Aorta (tissue), 5 donors: ENCODE results near the gene DAD1. TPM values are rescaled to one million over a fixed set of nuclear protein-coding genes. Genes with fewer than 3 reads are reported as not detected.

Source experiments
- ATAC-seq: fragments of 200-7000 bp; cut with Tn5 transposase; one replicate; pipeline ENCODE4 v1.9.1; 2022; ENCODE audit warnings: moderate library complexity; ENCODE audit not compliant: low FRiP score
- DNase-seq, 2 donors: peaks; one replicate each; pipeline ENCODE4 v3.0.0-alpha.2; 2020
- H3K27ac ChIP-seq, 2 donors: one replicate each; pipeline ENCODE4 v1.5.1; 2013; ENCODE audit warnings: low read length in 2 of 2, mild to moderate bottlenecking in 2 of 2, moderate library complexity in 2 of 2, control low read depth in 1 of 2, inconsistent platforms in 1 of 2, low read depth in 1 of 2
- H3K27me3 ChIP-seq, 2 donors: one replicate each; pipeline ENCODE4 v1.6.1; 2013; ENCODE audit warnings: control low read depth in 1 of 2, low read length in 1 of 2, mild to moderate bottlenecking in 1 of 2, moderate library complexity in 1 of 2; ENCODE audit not compliant: insufficient read depth in 2 of 2, control insufficient read depth in 1 of 2
- H3K36me3 ChIP-seq, 2 donors: one replicate each; pipeline ENCODE4 v1.6.1; 2013; ENCODE audit warnings: control low read depth in 1 of 2, low read length in 1 of 2, mild to moderate bottlenecking in 1 of 2; ENCODE audit not compliant: insufficient read depth in 2 of 2, control insufficient read depth in 1 of 2
- H3K4me1 ChIP-seq, 2 donors: one replicate each; pipeline ENCODE4 v1.6.1; 2013; ENCODE audit warnings: low read length in 2 of 2, control low read depth in 1 of 2, mild to moderate bottlenecking in 1 of 2, moderate library complexity in 1 of 2; ENCODE audit not compliant: insufficient read depth in 2 of 2, control insufficient read depth in 1 of 2
- H3K4me3 ChIP-seq, 2 donors: one replicate each; pipeline ENCODE4 v1.5.1; 2013; ENCODE audit warnings: low read length in 2 of 2, control low read depth in 1 of 2, mild to moderate bottlenecking in 1 of 2
- H3K9me3 ChIP-seq: one replicate; pipeline ENCODE4 v1.6.1; 2013; ENCODE audit warnings: mild to moderate bottlenecking, low read length; ENCODE audit not compliant: control insufficient read depth
- WGBS, 2 donors: extraction: QIAGEN DNeasy Blood & Tissue Kit; methylation state at CpG; one replicate each; pipeline ENCODE4 v1.1.7; 2013; 5-methylcytosine and 5-hydroxymethylcytosine counted together
- intact Hi-C, 2 donors: fragments of 100-400 bp; cut with DNase I; formaldehyde crosslinking; loops; one replicate each; pipeline versions ENCODE4 v1.14.2 to v1.15.0; 2022
- polyA plus RNA-seq, 2 donors: library from polyadenylated mRNA; stranded (reverse); fragments of 200-250 nt; gene quantifications; one replicate each; pipeline ENCODE4 v1.2.3, GENCODE V29; 2013
- total RNA-seq, 2 donors: library from RNA; stranded (reverse); fragmentation: NEBNext Ultra II Directional; extraction: Animal tissue kit (Norgen Biotek cat#: 25700); gene quantifications; one replicate each; pipeline ENCODE4 v1.2.1, GENCODE V29; 2021
- donor health status: healthy with polysubstance abuse.
- donor health status: Bipolar disorder and iron deficiency.
- donor health status: DM: no; HTN: no; CAD: no.
- donor health status: DM: no; HTN: no; CAD: no.
- donor health status: DM: yes; HTN: yes; CAD: no.

Gene DAD1
- total and polyA plus RNA-seq, 4 donors: 143 to 309 (median 195) TPM

DNA sequence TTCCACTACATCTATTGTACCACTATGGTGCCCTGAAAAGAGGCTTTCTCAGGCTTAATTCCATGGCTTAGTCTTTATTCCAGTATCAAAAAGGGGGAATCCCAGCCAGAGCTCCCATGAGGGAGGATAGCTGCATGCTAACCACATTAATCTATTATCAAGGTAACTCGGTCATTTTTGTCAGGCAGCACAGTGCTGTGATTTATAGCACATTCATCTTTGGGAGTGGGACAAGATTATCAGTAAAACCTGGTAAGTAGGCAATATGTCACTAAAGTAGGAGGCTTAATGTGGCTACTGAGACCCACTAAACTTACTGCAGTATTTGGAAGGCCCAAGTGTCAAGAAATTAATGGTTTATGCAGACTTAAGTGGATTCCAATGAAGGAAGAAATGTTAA, 58.9 kb downstream of the DAD1 start:
- no peak overlapping the region for H3K27ac ChIP-seq
- H3K4me1 ChIP-seq: peaks cover 0 to 6% of the 10 kb centered on the region in 2 donors
- WGBS, 2 donors: 87 to 92% methylated on average over 1 of the region's 1 CpG
- DNase-seq (no peak), ATAC-seq (no peak)
- H3K36me3 ChIP-seq: no peaks in the 10 kb centered on the region
- H3K4me3 ChIP-seq: no peak overlapping the region
- H3K9me3 ChIP-seq: no peaks in the 10 kb centered on the region
- intact Hi-C loops: loop anchor here in 1 of 2 donors (5.0 kb wide), 1 partner anchor 218 kb away; no protein-coding TSS in a partner anchor
- no peaks in the 10 kb centered on the region for H3K27me3 ChIP-seq

- H3K27ac ChIP-seq: no peak overlapping the region
- ATAC-seq (no peak), DNase-seq (no peak)
- intact Hi-C loops: no loop called here
- no peaks in the 10 kb centered on the region for H3K36me3 ChIP-seq
- no peaks in the 10 kb centered on the region for H3K27me3 ChIP-seq
- no peak overlapping the region for H3K4me3 ChIP-seq
- WGBS, 2 donors: 95 to 98% methylated on average over 1 of the region's 1 CpG
- H3K9me3 ChIP-seq: no peaks in the 10 kb centered on the region
- peaks cover 0 to 3% of the 10 kb centered on the region in 2 donors for H3K4me1 ChIP-seq
These were observed 62.3 kb downstream of the DAD1 start for GRCh38 chr14:22526744-22527143.

GRCh38 chr14:22526218-22526617, 62.8 kb downstream of the DAD1 start:
- Histone ChIP-seq H3K27me3 (no peaks in the 10 kb centered on the region), H3K4me1 (peaks cover 0 to 3% of the 10 kb centered on the region in 2 donors), H3K27ac (no peak overlapping the region), H3K4me3 (no peak overlapping the region), H3K9me3 (no peaks in the 10 kb centered on the region), H3K36me3 (no peaks in the 10 kb centered on the region)
- DNase-seq: no peak
- WGBS, 2 donors: 93 to 95% methylated on average over 5 of the region's 5 CpGs
- ATAC-seq: no peak
- intact Hi-C loops: no loop called here

GRCh38 chr14:22524784-22525161, 64.3 kb downstream of the DAD1 start:
- H3K27ac ChIP-seq: no peak overlapping the region
- H3K4me1 ChIP-seq: peaks cover 0 to 3% of the 10 kb centered on the region in 2 donors
- H3K4me3 ChIP-seq: no peak overlapping the region
- DNase-seq: no peak
- no peaks in the 10 kb centered on the region for H3K27me3 ChIP-seq
- intact Hi-C loops: no loop called here
- H3K9me3 ChIP-seq: no peaks in the 10 kb centered on the region
- no peak for ATAC-seq
- H3K36me3 ChIP-seq: no peaks in the 10 kb centered on the region

DNA sequence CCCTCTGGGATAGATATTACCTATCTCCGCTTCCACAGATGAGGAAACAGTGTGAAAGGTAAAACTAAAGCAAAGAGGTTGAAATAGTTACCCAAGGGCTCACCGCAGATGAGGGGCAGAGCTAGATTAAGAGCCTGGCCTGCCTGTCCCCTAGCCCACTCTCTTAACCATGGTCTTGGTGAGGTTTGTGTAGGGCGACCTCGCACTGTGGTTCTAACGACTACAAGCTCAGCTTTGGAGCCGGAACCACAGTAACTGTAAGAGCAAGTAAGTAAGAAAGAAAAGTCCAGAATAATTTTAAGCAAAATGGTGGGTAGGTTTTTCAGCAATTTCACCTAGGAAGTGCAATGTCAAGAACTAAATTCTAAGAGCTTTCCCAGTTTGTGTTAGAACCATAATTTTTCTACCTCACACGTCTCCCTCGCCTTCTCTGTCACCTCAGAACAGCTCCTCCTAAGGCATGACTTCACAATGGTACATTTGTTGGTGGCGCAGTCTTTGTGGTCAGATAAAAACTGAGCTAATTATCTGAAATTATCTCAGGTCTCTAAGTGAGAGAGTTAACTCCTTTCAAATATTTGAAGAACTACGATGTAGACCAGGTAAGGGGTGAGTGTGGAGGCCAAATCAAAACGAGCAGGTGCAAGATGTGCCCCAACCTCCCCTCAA, 64.8 kb downstream of the DAD1 start:
- Histone ChIP-seq H3K36me3 (no peaks in the 10 kb centered on the region), H3K4me3 (no peak overlapping the region), H3K9me3 (no peaks in the 10 kb centered on the region), H3K27ac (no peak overlapping the region), H3K27me3 (no peaks in the 10 kb centered on the region), H3K4me1 (peaks cover 0 to 3% of the 10 kb centered on the region in 2 donors)
- WGBS, 2 donors: 95 to 96% methylated on average over 11 of the region's 11 CpGs
- intact Hi-C loops: no loop called here
- ATAC-seq: no peak
- DNase-seq: no peak

DNA sequence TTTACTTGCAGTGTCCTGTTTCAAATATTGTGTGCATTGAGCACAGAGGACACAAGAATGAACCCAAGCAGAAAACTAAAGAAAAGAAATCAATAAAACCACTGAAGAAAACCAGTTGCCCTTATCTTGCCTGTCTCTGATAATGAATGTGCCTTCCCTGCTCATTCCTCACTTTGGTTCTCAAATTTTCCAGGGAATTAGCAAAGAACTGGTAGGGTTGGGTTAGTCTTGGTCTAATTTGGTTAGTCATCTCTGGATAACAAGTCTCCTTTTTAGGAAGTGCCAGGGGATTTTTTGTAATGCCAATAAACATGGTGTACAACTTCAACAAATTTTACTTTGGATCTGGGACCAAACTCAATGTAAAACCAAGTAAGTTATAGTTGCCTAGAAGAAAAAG, 65.7 kb downstream of the DAD1 start:
- Histone ChIP-seq H3K9me3 (no peaks in the 10 kb centered on the region), H3K4me3 (no peak overlapping the region), H3K27ac (no peak overlapping the region), H3K36me3 (no peaks in the 10 kb centered on the region), H3K4me1 (peaks cover 0 to 3% of the 10 kb centered on the region in 2 donors), H3K27me3 (no peaks in the 10 kb centered on the region)
- intact Hi-C loops: no loop called here
- DNase-seq (no peak), ATAC-seq (no peak)

- Histone ChIP-seq H3K27ac (no peak overlapping the region), H3K9me3 (no peaks in the 10 kb centered on the region), H3K36me3 (no peaks in the 10 kb centered on the region), H3K4me3 (no peak overlapping the region), H3K27me3 (no peaks in the 10 kb centered on the region), H3K4me1 (peaks cover 0 to 3% of the 10 kb centered on the region in 2 donors)
- no peak for DNase-seq
- 3 to 7% methylated on average over 1 of the region's 1 CpG for WGBS, 2 donors
- no peak for ATAC-seq
- intact Hi-C loops: no loop called here
These were observed 66.5 kb downstream of the DAD1 start for GRCh38 chr14:22522466-22522957.

- intact Hi-C loops: no loop called here
- Histone ChIP-seq H3K36me3 (no peaks in the 10 kb centered on the region), H3K27ac (no peak overlapping the region), H3K4me3 (no peak overlapping the region), H3K4me1 (peaks cover 0 to 4% of the 10 kb centered on the region in 2 donors), H3K9me3 (no peaks in the 10 kb centered on the region), H3K27me3 (no peaks in the 10 kb centered on the region)
- no peak for ATAC-seq
- WGBS, 2 donors: 66 to 67% methylated on average over 4 of the region's 4 CpGs
- DNase-seq: no peak
These were observed 67.4 kb downstream of the DAD1 start for GRCh38 chr14:22521449-22522239.

DNA sequence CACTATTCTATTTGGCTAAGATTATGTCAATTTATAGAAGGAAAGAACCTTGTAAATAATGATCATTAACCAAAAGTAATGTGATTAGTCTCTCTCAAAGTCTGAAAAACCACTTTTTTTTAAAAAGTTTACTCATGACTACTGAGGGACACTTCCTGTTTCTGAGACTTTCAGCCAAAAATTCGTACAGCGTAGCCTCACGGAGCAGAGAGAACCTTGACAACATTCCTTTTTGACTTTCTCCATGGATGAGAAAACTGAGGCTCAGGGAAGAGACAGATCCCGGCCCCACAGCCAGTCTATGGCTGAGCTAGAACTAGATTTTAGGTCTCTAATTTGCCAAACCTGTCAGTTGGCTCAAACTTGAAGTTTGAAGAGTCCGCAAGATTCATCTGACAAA, 68.2 kb downstream of the DAD1 start:
- intact Hi-C loops: no loop called here
- H3K4me1 ChIP-seq: peaks cover 4 to 10% of the 10 kb centered on the region in 2 donors
- H3K9me3 ChIP-seq: no peaks in the 10 kb centered on the region
- WGBS, 2 donors: 76% methylated on average over 5 of the region's 5 CpGs
- no peak overlapping the region for H3K27ac ChIP-seq
- no peaks in the 10 kb centered on the region for H3K27me3 ChIP-seq
- H3K4me3 ChIP-seq: no peak overlapping the region
- no peak for ATAC-seq
- DNase-seq: no peak
- no peaks in the 10 kb centered on the region for H3K36me3 ChIP-seq
